ENCODE results near the gene SLC9A9.

SLC9A9 gene

GRCh38 chr3:143343031-143343430 is 505.2 kb downstream of the SLC9A9 start:
- in situ Hi-C loops (cut with HindIII; ENCODE audit: low sequenced_read_pairs): no loop called here

- in situ Hi-C loops (cut with HindIII; ENCODE audit: low sequenced_read_pairs): no loop called here
Observed at GRCh38 chr3:143339451-143339850, 508.8 kb downstream of the SLC9A9 start.

GRCh38 chr3:143337387-143337786 is 510.9 kb downstream of the SLC9A9 start:
- in situ Hi-C loops (cut with HindIII; ENCODE audit: low sequenced_read_pairs): no loop called here

GRCh38 chr3:143334231-143334630 is 514.0 kb downstream of the SLC9A9 start:
- in situ Hi-C loops (cut with HindIII; ENCODE audit: low sequenced_read_pairs): no loop called here

- in situ Hi-C loops (cut with HindIII; ENCODE audit: low sequenced_read_pairs): no loop called here
Observed at GRCh38 chr3:143333367-143333766, 514.9 kb downstream of the SLC9A9 start.

GRCh38 chr3:143332026-143332425 is 516.2 kb downstream of the SLC9A9 start:
- in situ Hi-C loops (cut with HindIII; ENCODE audit: low sequenced_read_pairs): no loop called here

- in situ Hi-C loops (cut with HindIII; ENCODE audit: low sequenced_read_pairs): no loop called here
Observed at GRCh38 chr3:143331350-143331749, 516.9 kb downstream of the SLC9A9 start.

GRCh38 chr3:143330296-143330868 is 517.9 kb downstream of the SLC9A9 start:
- in situ Hi-C loops (cut with HindIII; ENCODE audit: low sequenced_read_pairs): no loop called here

GRCh38 chr3:143329567-143330211 is 518.6 kb downstream of the SLC9A9 start:
- in situ Hi-C loops (cut with HindIII; ENCODE audit: low sequenced_read_pairs): no loop called here

- in situ Hi-C loops (cut with HindIII; ENCODE audit: low sequenced_read_pairs): no loop called here
Observed at GRCh38 chr3:143328451-143328850, 519.8 kb downstream of the SLC9A9 start.

GRCh38 chr3:143326983-143327778 is 521.1 kb downstream of the SLC9A9 start:
- in situ Hi-C loops (cut with HindIII; ENCODE audit: low sequenced_read_pairs): no loop called here

GRCh38 chr3:143321058-143321769 is 527.1 kb downstream of the SLC9A9 start:
- in situ Hi-C loops (cut with HindIII; ENCODE audit: low sequenced_read_pairs): no loop called here

- in situ Hi-C loops (cut with HindIII; ENCODE audit: low sequenced_read_pairs): no loop called here
Observed at GRCh38 chr3:143315766-143316165, 532.5 kb downstream of the SLC9A9 start.

GRCh38 chr3:143314251-143315093 is 533.8 kb downstream of the SLC9A9 start:
- in situ Hi-C loops (cut with HindIII; ENCODE audit: low sequenced_read_pairs): no loop called here

GRCh38 chr3:143313893-143314188 is 534.4 kb downstream of the SLC9A9 start:
- in situ Hi-C loops (cut with HindIII; ENCODE audit: low sequenced_read_pairs): no loop called here

GRCh38 chr3:143313025-143313892 is 535.0 kb downstream of the SLC9A9 start:
- in situ Hi-C loops (cut with HindIII; ENCODE audit: low sequenced_read_pairs): no loop called here

GRCh38 chr3:143311096-143311495 is 537.2 kb downstream of the SLC9A9 start:
- in situ Hi-C loops (cut with HindIII; ENCODE audit: low sequenced_read_pairs): no loop called here

- in situ Hi-C loops (cut with HindIII; ENCODE audit: low sequenced_read_pairs): no loop called here
Observed at GRCh38 chr3:143309705-143310104, 538.6 kb downstream of the SLC9A9 start.

GRCh38 chr3:143307613-143308183 is 540.6 kb downstream of the SLC9A9 start:
- in situ Hi-C loops (cut with HindIII; ENCODE audit: low sequenced_read_pairs): no loop called here
